Myocyte (in vitro differentiated cells): Measurements from ENCODE around the gene SEBOX. TPM values are rescaled to one million over a fixed set of nuclear protein-coding genes. Genes with fewer than 3 reads are reported as not detected.
"Not testable (repeated sequence)": the region's sequence is repeated elsewhere in the genome, so short reads cannot be mapped to it uniquely, and the experiment has no call there.

ENCODE experiments used
- DNase-seq: peaks from one replicate; pipeline ENCODE4 v3.0.0-alpha.2; 2012; ENCODE audit warnings: low read depth
- total RNA-seq: library from RNA; depleted of rRNA; stranded (reverse); fragments of >200 nt; gene quantifications from 2 replicates; pipeline ENCODE4 v1.2.3, GENCODE V29; 2014

Gene SEBOX
- total RNA-seq, 1 donor from 2014 or later, result not detected

GRCh38 chr17:28341516-28341915 lies 23.5 kb downstream of the SEBOX start:
- no peak for DNase-seq

DNA sequence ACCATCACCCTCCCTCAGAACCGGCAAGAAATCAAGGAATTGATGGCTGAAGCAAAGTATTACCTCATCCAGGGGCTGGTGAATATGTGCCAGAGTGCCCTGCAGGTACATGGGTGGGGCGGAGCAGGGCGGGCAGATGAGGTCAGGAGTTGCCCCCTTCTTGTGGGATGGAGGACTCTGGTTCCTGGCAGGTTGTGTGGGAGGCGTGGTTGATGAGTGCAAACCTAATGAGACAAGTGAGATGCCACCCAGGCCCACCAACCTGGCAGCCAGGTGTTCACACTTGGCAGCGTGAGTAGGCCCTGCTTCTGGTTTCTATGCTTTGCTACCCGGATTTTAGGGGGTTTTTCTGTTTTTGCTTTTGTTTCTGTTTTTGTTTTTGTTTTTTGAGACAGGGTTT lies 24.6 kb downstream of the SEBOX start:
- no peak for DNase-seq

- DNase-seq, result no peak
Measured at GRCh38 chr17:28339431-28339830, 25.6 kb downstream of the SEBOX start.

GRCh38 chr17:28338769-28339212 lies 26.2 kb downstream of the SEBOX start:
- DNase-seq, result not testable (repeated sequence)

DNA sequence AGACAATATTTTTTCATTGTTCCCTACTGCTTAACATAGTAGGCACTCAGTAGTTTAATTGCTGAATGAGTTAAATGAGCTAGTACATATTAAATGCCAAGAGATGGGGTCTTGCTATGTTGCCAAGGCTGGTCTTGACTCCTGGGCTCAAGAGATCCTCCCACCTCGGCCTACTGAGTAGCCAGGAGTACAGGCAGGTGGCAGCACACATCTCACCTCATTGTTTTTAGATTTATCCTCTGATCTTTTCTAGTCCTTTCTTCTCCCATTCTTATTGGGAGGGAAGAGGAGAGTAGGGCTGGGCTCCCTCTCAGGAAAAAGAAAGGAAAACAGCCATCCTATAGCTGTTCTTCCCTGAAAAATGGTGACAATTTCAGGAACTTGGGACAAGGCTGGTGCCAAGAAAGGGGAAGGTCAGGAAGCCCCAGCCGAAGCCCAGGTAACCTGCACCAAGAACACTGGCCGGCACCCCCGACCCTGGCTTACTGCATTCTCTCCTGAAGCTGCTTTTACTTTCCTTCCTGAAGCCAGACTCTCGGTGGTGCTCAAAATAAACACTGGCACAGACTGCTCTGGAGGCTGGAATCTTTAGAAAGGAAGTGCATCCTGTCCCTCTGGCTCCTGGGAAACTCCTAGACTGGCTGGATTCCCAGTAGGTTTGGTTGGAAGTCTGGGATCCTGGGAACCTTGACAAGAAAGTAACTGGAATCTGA lies 26.8 kb downstream of the SEBOX start:
- peak; percentile 22 for DNase-seq

- DNase-seq, result peak; percentile 89
Measured at GRCh38 chr17:28335959-28336871, 28.8 kb downstream of the SEBOX start.

- peak; percentile 100 for DNase-seq
Measured at GRCh38 chr17:28335201-28335958, 29.6 kb downstream of the SEBOX start, which contains the start of the genes IFT20 and TNFAIP1. TSS of gene IFT20 (minus strand) at chr17:28335472. CDS start at chr17:28331985, 3,487 bp downstream. TSS of gene TNFAIP1 (plus strand) at chr17:28335761. CDS start at chr17:28339522, 3,761 bp downstream.

GRCh38 chr17:28334666-28335200 lies 30.3 kb downstream of the SEBOX start:
- DNase-seq, result no peak

DNA sequence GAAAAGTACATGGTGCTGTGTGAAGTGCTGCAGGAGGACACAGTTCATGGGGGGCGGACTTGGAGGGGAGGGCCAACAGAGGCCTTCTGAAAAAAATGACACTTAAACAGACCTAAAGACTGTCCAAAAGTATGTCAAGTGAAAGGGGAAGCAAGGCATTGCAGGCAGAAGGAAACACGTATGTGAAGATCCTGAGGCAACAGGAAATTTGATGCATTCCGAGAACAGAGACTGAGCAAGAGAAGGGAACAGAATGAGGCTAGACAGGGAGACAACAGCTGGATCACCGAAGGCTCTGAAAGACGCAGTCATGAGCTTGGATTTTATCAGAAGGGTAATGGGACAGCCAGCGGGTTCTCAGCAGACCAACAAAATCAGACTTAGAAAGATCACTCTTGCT lies 30.8 kb downstream of the SEBOX start:
- DNase-seq, result no peak

DNA sequence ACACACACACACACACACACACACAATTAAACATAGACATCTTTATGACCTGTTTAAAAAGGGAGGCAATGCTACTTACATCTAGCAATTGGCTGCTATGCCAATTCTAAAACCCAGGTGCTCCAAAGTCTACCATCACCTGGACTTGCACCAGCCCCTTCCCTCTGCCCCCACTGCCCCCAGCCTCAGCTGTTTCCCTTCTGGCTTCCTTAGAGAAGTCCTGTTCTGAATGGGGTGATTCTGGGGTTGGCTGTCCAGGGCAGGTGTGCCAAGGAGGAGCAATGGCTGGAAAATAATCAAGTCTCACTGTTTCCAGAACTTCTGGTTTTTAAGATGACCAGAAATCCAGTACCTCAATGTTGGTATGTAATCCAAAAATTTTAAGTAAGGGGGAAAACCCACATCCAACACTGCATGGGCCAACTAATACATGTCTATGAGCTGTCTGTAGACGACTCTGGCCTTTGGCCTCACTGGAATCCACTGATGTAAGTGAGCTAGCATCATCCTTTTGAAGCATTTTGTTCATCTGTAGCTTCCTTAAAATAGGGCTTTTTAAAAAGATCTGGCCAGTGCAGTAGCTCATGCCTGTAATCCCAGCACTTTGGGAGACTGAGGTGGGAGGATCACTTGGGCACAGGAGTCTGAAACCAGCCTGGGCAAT lies 31.8 kb downstream of the SEBOX start:
- DNase-seq, result no peak

DNA sequence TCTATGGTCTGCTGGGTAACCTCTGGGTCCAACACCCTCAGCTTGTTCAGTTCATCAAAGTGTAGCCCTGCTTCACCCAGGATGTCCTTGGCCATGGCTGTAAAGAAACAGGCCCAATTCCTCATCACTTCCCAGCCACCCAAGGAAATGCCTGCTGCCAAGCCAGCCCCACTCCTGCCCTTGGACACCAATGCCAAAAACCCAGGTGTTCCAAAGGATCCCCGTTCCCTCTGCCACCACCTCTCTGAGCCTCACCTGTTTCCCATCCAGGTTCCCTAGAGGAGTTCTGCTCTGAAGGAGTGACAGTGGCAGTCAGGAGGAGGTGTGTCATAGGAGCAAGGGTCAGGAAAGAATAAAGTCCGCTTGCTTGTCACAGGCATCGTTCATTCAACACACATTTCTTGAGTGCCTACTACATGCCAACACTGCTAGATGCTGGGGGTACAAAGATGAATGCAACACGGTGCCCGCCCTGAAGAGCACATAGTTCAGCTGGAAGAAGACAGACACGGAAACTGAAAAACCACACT lies 33.0 kb downstream of the SEBOX start:
- no peak for DNase-seq

- no peak for DNase-seq
Measured at GRCh38 chr17:28330671-28331070, 34.3 kb downstream of the SEBOX start.

DNA sequence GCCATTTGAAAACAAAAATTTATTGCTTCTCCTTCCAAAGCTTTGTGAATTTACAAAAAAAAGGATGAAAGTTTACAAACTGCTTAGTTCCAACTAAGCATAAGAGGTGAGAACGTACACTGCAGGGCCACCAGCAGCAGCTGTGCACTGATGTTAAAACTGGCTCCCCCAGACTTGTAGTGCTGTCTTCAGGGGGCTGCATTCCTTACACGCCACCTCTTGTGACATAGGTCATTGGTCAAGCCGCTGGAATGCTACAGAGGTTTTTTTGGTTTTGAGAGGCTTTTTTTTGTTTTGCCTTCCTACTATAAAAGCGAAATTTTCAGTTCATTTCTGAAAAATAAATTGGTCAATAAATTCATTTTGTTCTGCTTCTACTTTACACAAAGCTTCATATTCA lies 36.7 kb downstream of the SEBOX start:
- DNase-seq, result no peak

- DNase-seq, result no peak
Measured at GRCh38 chr17:28327709-28328108, 37.3 kb downstream of the SEBOX start.

GRCh38 chr17:28327031-28327607 lies 37.9 kb downstream of the SEBOX start:
- no peak for DNase-seq

- no peak for DNase-seq
Measured at GRCh38 chr17:28326114-28326513, 38.9 kb downstream of the SEBOX start.

GRCh38 chr17:28325211-28325610 lies 39.8 kb downstream of the SEBOX start:
- no peak for DNase-seq

DNA sequence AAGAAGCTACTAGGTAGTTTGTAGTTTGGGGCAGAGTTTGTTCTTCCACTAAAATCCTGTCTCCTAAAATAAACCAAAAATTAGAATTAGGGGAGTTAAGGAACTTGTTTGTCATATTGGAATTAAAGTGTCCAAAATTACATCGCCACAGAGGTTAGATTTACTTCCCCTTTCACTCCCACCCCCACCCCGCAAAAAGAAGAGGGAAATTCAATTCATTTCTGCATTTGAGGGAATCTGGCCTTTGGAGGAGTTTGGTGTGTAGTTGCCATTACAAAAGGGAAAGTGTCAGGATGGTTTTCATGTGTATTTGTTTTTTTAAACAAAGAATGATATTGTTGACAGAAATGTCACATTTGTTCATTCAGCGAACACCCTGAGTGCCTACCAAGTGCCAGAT lies 40.2 kb downstream of the SEBOX start:
- DNase-seq, result no peak

DNA sequence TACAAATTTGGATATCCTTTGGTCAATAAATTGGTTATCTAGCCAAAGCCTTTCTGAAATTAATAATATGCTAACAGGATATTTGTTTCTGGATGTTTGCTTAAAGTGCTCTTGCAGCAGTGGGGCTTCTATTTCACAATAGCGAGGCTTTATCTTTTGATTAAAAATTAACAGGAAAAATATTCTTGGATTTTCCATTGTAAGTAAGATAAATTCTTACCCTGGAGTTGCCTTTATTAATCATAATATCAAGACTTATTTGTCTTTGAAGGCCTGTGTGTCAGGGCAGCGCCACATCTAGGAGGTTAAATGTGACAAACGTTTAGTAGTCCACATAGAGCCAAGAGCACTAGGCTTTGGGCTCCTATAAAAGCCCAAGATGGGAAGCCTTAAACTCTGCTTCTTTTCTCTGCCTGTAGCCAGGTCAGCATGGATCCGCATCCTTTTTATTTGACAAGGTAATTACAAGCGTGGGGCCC lies 40.7 kb downstream of the SEBOX start:
- DNase-seq, result no peak
